ENCODE measurements around the gene TTC16. TPM values are rescaled to one million over a fixed set of nuclear protein-coding genes. Genes with fewer than 3 reads are reported as not detected.

TTC16 gene
- total RNA-seq, 4 donors from 2014 or later = under 0.01 to 0.17 (median 0.11) TPM; not detected in 1

DNA sequence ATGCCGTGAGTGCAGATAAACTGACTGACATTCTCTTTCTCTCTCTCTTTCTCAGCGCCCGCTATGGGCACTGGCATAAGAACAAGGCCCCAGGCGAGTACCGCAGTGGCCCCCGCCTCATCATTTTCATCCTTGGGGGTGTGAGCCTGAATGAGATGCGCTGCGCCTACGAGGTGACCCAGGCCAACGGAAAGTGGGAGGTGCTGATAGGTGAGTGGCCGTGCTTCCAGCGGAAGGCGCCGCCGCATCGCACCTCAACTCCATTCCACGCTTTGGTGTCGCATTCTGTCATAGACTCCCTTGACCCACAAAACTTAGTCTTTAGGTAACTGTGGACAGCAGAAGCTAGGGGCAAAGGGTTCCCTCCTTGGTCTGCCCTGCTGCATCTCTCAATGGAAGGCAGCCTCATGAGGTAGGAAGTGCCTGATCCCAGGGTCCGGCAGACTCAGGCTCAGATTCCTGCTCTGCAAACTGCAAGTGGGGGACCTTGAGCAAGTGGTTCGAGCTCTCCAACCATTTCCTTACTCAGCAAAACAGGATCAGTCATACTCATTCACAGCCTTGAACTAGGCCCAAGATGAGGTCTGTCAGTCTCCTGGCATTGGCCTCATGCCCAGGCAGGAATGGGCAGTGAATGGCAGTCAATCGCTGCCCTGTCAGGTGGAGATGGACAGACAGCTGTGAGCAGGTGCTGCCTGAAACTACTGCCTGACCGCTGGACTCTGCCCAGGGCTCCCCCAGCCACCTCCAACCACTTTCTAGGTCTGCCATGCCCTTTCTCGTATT is 33.3 kb upstream of the TTC16 start:
- H3K27ac ChIP-seq (replicated peaks in 1 of 4) = no peak overlapping the region
- WGBS = 92% methylated on average over 17 of the region's 23 CpGs
- no peak overlapping the region for H3K4me3 ChIP-seq
- no peak for DNase-seq (ENCODE audit: extremely low spot score)
- intact Hi-C loops (cut with DNase I) = no loop called here
- no peaks in the 10 kb centered on the region for H3K9me3 ChIP-seq
- peaks cover 59 to 97% (median 86%) of the 10 kb centered on the region in 4 donors for H3K36me3 ChIP-seq
- TF ChIP-seq POLR2AphosphoS5 (IDR thresholded peaks at IDR 0.05) (no peak), CTCF (IDR thresholded peaks at IDR 0.05) (no peak), EP300 (IDR thresholded peaks at IDR 0.05) (no peak), POLR2A (IDR thresholded peaks at IDR 0.05; ENCODE audit: low read depth) (no peak)
- no peaks in the 10 kb centered on the region for H3K27me3 ChIP-seq
- no peaks in the 10 kb centered on the region for H3K4me1 ChIP-seq

- Histone ChIP-seq H3K9me3 (no peaks in the 10 kb centered on the region), H3K27me3 (no peaks in the 10 kb centered on the region), H3K36me3 (peaks cover 52 to 100% (median 86%) of the 10 kb centered on the region in 4 donors), H3K27ac (replicated peaks in 1 of 4) (no peak overlapping the region), H3K4me3 (no peak overlapping the region), H3K4me1 (no peaks in the 10 kb centered on the region)
- TF ChIP-seq POLR2AphosphoS5 (IDR thresholded peaks at IDR 0.05) (no peak), POLR2A (IDR thresholded peaks at IDR 0.05; ENCODE audit: low read depth) (no peak), CTCF (IDR thresholded peaks at IDR 0.05) (no peak), EP300 (IDR thresholded peaks at IDR 0.05) (no peak)
- DNase-seq (ENCODE audit: extremely low spot score) = no peak
- intact Hi-C loops (cut with DNase I) = no loop called here
- 93% methylated on average over 5 of the region's 5 CpGs for WGBS
Observed at GRCh38 chr9:127683723-127684122, 32.2 kb upstream of the TTC16 start.

GRCh38 chr9:127684576-127684975 is 31.3 kb upstream of the TTC16 start:
- Histone ChIP-seq H3K9me3 (no peaks in the 10 kb centered on the region), H3K4me1 (no peaks in the 10 kb centered on the region), H3K36me3 (peaks cover 48 to 100% (median 84%) of the 10 kb centered on the region in 4 donors), H3K27me3 (no peaks in the 10 kb centered on the region), H3K27ac (replicated peaks in 1 of 4) (no peak overlapping the region), H3K4me3 (no peak overlapping the region)
- intact Hi-C loops (cut with DNase I) = no loop called here
- no peak for DNase-seq (ENCODE audit: extremely low spot score)
- TF ChIP-seq EP300 (IDR thresholded peaks at IDR 0.05) (no peak), CTCF (IDR thresholded peaks at IDR 0.05) (no peak)
- 95% methylated on average over 4 of the region's 4 CpGs for whole genome bisulfite sequencing

GRCh38 chr9:127686461-127687393 is 29.2 kb upstream of the TTC16 start:
- no peak overlapping the region for H3K27ac ChIP-seq (replicated peaks in 1 of 4)
- H3K36me3 ChIP-seq = peaks cover 42 to 100% (median 83%) of the 10 kb centered on the region in 4 donors
- H3K4me3 ChIP-seq = no peak overlapping the region
- DNase-seq (ENCODE audit: extremely low spot score) = no peak
- WGBS = 80% methylated on average over 6 of the region's 6 CpGs
- H3K27me3 ChIP-seq = no peaks in the 10 kb centered on the region
- H3K4me1 ChIP-seq = no peaks in the 10 kb centered on the region
- TF ChIP-seq CTCF (IDR thresholded peaks at IDR 0.05) (no peak), EP300 (IDR thresholded peaks at IDR 0.05) (no peak), POLR2AphosphoS5 (IDR thresholded peaks at IDR 0.05) (no peak), POLR2A (IDR thresholded peaks at IDR 0.05; ENCODE audit: low read depth) (no peak)
- intact Hi-C loops (cut with DNase I) = no loop called here
- H3K9me3 ChIP-seq = no peaks in the 10 kb centered on the region
